Aorta (tissue), 5 donors: Measurements from ENCODE around the gene CLCN2. TPM values are rescaled to one million over a fixed set of nuclear protein-coding genes. Genes with fewer than 3 reads are reported as not detected.

ENCODE experiments used
- ATAC-seq: fragments of 200-7000 bp; cut with Tn5 transposase; one replicate; pipeline ENCODE4 v1.9.1; 2022; ENCODE audit warnings: moderate library complexity; ENCODE audit not compliant: low FRiP score
- DNase-seq, 2 donors: peaks; one replicate each; pipeline ENCODE4 v3.0.0-alpha.2; 2020
- H3K27ac ChIP-seq, 2 donors: one replicate each; pipeline ENCODE4 v1.5.1; 2013; ENCODE audit warnings: low read length in 2 of 2, mild to moderate bottlenecking in 2 of 2, moderate library complexity in 2 of 2, control low read depth in 1 of 2, inconsistent platforms in 1 of 2, low read depth in 1 of 2
- H3K27me3 ChIP-seq, 2 donors: one replicate each; pipeline ENCODE4 v1.6.1; 2013; ENCODE audit warnings: control low read depth in 1 of 2, low read length in 1 of 2, mild to moderate bottlenecking in 1 of 2, moderate library complexity in 1 of 2; ENCODE audit not compliant: insufficient read depth in 2 of 2, control insufficient read depth in 1 of 2
- H3K36me3 ChIP-seq, 2 donors: one replicate each; pipeline ENCODE4 v1.6.1; 2013; ENCODE audit warnings: control low read depth in 1 of 2, low read length in 1 of 2, mild to moderate bottlenecking in 1 of 2; ENCODE audit not compliant: insufficient read depth in 2 of 2, control insufficient read depth in 1 of 2
- H3K4me1 ChIP-seq, 2 donors: one replicate each; pipeline ENCODE4 v1.6.1; 2013; ENCODE audit warnings: low read length in 2 of 2, control low read depth in 1 of 2, mild to moderate bottlenecking in 1 of 2, moderate library complexity in 1 of 2; ENCODE audit not compliant: insufficient read depth in 2 of 2, control insufficient read depth in 1 of 2
- H3K4me3 ChIP-seq, 2 donors: one replicate each; pipeline ENCODE4 v1.5.1; 2013; ENCODE audit warnings: low read length in 2 of 2, control low read depth in 1 of 2, mild to moderate bottlenecking in 1 of 2
- H3K9me3 ChIP-seq: one replicate; pipeline ENCODE4 v1.6.1; 2013; ENCODE audit warnings: mild to moderate bottlenecking, low read length; ENCODE audit not compliant: control insufficient read depth
- WGBS, 2 donors: extraction: QIAGEN DNeasy Blood & Tissue Kit; methylation state at CpG; one replicate each; pipeline ENCODE4 v1.1.7; 2013; 5-methylcytosine and 5-hydroxymethylcytosine counted together
- intact Hi-C, 2 donors: fragments of 100-400 bp; cut with DNase I; formaldehyde crosslinking; loops; one replicate each; pipeline versions ENCODE4 v1.14.2 to v1.15.0; 2022
- polyA plus RNA-seq, 2 donors: library from polyadenylated mRNA; stranded (reverse); fragments of 200-250 nt; gene quantifications; one replicate each; pipeline ENCODE4 v1.2.3, GENCODE V29; 2013
- total RNA-seq, 2 donors: library from RNA; stranded (reverse); fragmentation: NEBNext Ultra II Directional; extraction: Animal tissue kit (Norgen Biotek cat#: 25700); gene quantifications; one replicate each; pipeline ENCODE4 v1.2.1, GENCODE V29; 2021
- donor health status: healthy with polysubstance abuse.
- donor health status: Bipolar disorder and iron deficiency.
- donor health status: DM: no; HTN: no; CAD: no.
- donor health status: DM: no; HTN: no; CAD: no.
- donor health status: DM: yes; HTN: yes; CAD: no.

CLCN2 gene
- total and polyA plus RNA-seq, 4 donors = 4.1 to 14.5 (median 5.4) TPM

DNA sequence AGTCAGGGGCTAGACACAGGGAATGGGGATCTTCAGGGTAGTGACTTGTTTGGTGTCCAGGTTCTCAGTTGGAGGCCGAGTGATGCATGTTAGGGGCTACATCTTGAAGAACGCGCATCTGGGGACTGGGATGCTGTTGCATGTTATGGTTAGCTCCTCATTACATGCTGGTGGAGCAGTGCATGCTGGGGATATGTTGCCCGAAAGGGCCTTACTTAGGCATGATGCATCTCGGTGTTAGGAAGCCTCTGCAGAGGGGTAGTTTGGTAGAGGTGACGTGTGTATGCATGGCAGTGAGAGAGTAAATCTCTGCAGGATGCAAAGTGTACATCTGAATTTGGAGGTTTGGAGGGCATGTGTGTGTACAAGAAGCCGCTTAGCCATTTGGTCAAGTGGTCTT, 44.6 kb downstream of the CLCN2 start:
- peak in 1 of 2 donors; percentile 40 for DNase-seq
- no peaks in the 10 kb centered on the region for H3K27me3 ChIP-seq
- no peak for ATAC-seq
- H3K4me1 ChIP-seq = peaks cover 0 to 6% of the 10 kb centered on the region in 2 donors
- peaks cover 0 to 5% of the 10 kb centered on the region in 2 donors for H3K36me3 ChIP-seq
- no peak overlapping the region for H3K27ac ChIP-seq
- no peaks in the 10 kb centered on the region for H3K9me3 ChIP-seq
- 60 to 63% methylated on average over 7 of the region's 7 CpGs for WGBS, 2 donors
- intact Hi-C loops = no loop called here
- H3K4me3 ChIP-seq = no peak overlapping the region

- peak in 1 of 2 donors; percentile 45 for DNase-seq
- Histone ChIP-seq H3K36me3 (peaks cover 0 to under 1% of the 10 kb centered on the region in 2 donors), H3K4me1 (peaks cover 0 to 6% of the 10 kb centered on the region in 2 donors), H3K27me3 (no peaks in the 10 kb centered on the region), H3K9me3 (no peaks in the 10 kb centered on the region), H3K27ac (peak overlapping the region; percentile 51 to 96), H3K4me3 (peak overlapping the region; percentile 87 to 95)
- intact Hi-C loops = loop anchor here in 1 of 2 donors (2.0 kb wide), 1 partner anchor 47 kb away; no protein-coding TSS in a partner anchor
- 11 to 16% methylated on average over 16 of the region's 16 CpGs for WGBS, 2 donors
- ATAC-seq = no peak
These were observed 45.3 kb downstream of the CLCN2 start for GRCh38 chr3:184315871-184316661.

- no peaks in the 10 kb centered on the region for H3K27me3 ChIP-seq
- no peaks in the 10 kb centered on the region for H3K9me3 ChIP-seq
- H3K36me3 ChIP-seq = no peaks in the 10 kb centered on the region
- intact Hi-C loops = loop anchor here in 1 of 2 donors (2.0 kb wide), 1 partner anchor 47 kb away; no protein-coding TSS in a partner anchor
- peak overlapping the region; percentile 51 to 96 for H3K27ac ChIP-seq
- WGBS, 2 donors = 1 to 2% methylated on average over 6 of the region's 6 CpGs
- DNase-seq (no peak), ATAC-seq (no peak)
- peaks cover 0 to 6% of the 10 kb centered on the region in 2 donors for H3K4me1 ChIP-seq
- peak overlapping the region; percentile 87 to 95 for H3K4me3 ChIP-seq
These were observed 45.9 kb downstream of the CLCN2 start for GRCh38 chr3:184315543-184315867.

DNA sequence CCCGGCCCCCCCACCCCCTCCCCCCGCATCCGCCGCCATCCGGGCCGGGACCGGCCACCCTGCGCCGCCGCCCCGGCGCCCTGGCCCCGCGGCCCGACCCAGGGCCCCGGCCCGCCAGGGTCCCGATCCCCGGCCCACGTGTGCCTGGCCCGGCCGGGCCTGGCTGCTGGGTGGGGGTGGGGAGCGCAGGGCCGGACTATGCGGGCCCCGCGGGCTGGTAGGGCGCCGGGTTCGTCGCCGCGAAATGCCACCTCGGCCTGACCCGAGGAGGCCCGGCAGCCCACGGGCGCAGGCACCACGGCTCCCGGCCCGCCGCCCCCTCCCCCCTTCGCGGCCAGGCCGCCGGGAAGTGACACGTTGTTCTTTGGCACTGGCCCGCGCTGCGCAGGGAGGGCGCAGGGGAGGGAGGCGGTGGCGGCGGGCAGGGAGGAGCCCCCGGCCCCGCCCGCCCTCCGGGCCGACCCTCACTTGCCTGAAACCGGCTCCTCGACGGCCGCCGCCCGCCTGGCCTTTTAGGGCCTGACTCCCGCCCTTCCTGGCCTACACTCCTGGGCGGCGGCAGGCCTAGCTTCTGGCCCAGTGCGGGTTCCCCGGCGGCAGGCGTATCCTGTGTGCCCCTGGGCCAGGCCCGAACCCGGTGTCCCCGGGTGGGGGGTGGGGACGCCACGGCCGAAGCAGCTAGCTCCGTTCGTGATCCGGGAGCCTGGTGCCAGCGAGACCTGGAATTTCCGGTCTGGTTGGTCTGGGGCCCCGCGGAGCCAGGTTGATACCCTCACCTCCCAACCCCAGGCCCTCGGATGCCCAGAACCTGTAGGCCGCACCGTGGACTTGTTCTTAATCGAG, 46.5 kb downstream of the CLCN2 start:
- Histone ChIP-seq H3K4me1 (peaks cover 0 to 6% of the 10 kb centered on the region in 2 donors), H3K9me3 (no peaks in the 10 kb centered on the region), H3K4me3 (peak overlapping the region; percentile 87 to 95), H3K27ac (peak overlapping the region; percentile 51 to 96), H3K36me3 (no peaks in the 10 kb centered on the region), H3K27me3 (no peaks in the 10 kb centered on the region)
- intact Hi-C loops = loop anchor here (1.0 to 2.0 kb wide), 2 partner anchors 22 to 48 kb away; partner anchors contain the start of gene FAM131A (in 1 of the 2)
- WGBS, 2 donors = 0% methylated on average over 52 to 89 of the region's 89 CpGs
- DNase-seq (peak; percentile 92 to 96), ATAC-seq (peak; percentile 89)

GRCh38 chr3:184314363-184314699, 47.1 kb downstream of the CLCN2 start, which contains the start of gene EIF4G1:
Gene EIF4G1, plus strand, starts transcription at chr3:184314606. Its CDS starts 1,191 bp downstream, at chr3:184315797.
- H3K9me3 ChIP-seq = no peaks in the 10 kb centered on the region
- no peaks in the 10 kb centered on the region for H3K27me3 ChIP-seq
- WGBS, 2 donors = 0% methylated on average over 27 to 40 of the region's 40 CpGs
- intact Hi-C loops = loop anchor here (1.0 to 2.0 kb wide), 2 partner anchors 23 to 48 kb away; partner anchors contain the start of gene FAM131A (in 1 of the 2)
- ATAC-seq (peak; percentile 94), DNase-seq (peak; percentile 96 to 98)
- H3K36me3 ChIP-seq = no peaks in the 10 kb centered on the region
- peak within 1 kb of the TSS; percentile 51 to 96 for H3K27ac ChIP-seq
- peaks cover 0 to 6% of the 10 kb centered on the region in 2 donors for H3K4me1 ChIP-seq
- peak within 1 kb of the TSS; percentile 87 to 95 for H3K4me3 ChIP-seq

GRCh38 chr3:184311633-184312032, 49.8 kb downstream of the CLCN2 start:
- no peak for DNase-seq
- intact Hi-C loops = no loop called here

DNA sequence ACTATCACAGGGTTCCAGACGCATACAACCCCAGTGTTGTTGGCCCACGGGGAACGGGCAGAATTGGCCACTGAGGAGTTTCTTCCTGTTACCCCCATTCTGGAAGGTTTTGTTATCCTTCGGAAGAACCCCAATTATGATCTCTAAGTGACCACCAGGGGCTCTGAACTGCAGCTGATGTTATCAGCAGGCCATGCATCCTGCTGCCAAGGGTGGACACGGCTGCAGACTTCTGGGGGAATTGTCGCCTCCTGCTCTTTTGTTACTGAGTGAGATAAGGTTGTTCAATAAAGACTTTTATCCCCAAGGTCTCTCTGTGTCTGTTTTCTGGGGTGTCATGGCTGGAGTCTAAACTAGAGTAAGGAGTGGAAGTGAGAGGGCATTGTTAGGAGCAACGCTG, 52.7 kb downstream of the CLCN2 start:
- Histone ChIP-seq H3K9me3 (no peaks in the 10 kb centered on the region), H3K4me3 (no peak overlapping the region), H3K36me3 (peaks cover 10 to 20% of the 10 kb centered on the region in 2 donors), H3K27ac (no peak overlapping the region), H3K27me3 (no peaks in the 10 kb centered on the region), H3K4me1 (no peaks in the 10 kb centered on the region)
- WGBS, 2 donors = 75 to 77% methylated on average over 7 of the region's 7 CpGs
- ATAC-seq (no peak), DNase-seq (no peak)
- intact Hi-C loops = no loop called here

More at GRCh38 chr3:184311633-184312032, 49.8 kb downstream of the CLCN2 start:
- no peaks in the 10 kb centered on the region for H3K9me3 ChIP-seq
- H3K36me3 ChIP-seq = peaks cover 3 to 7% of the 10 kb centered on the region in 2 donors
- H3K27ac ChIP-seq = no peak overlapping the region
- no peak for ATAC-seq
- H3K27me3 ChIP-seq = no peaks in the 10 kb centered on the region
- H3K4me1 ChIP-seq = peaks cover 0 to 2% of the 10 kb centered on the region in 2 donors
- H3K4me3 ChIP-seq = no peak overlapping the region

- Histone ChIP-seq H3K36me3 (peaks cover 10 to 22% of the 10 kb centered on the region in 2 donors), H3K4me1 (no peaks in the 10 kb centered on the region), H3K9me3 (no peaks in the 10 kb centered on the region), H3K27me3 (no peaks in the 10 kb centered on the region), H3K27ac (no peak overlapping the region), H3K4me3 (no peak overlapping the region)
- peak in 1 of 2 donors; percentile 17 for DNase-seq
- intact Hi-C loops = no loop called here
- 94 to 95% methylated on average over 9 of the region's 9 CpGs for WGBS, 2 donors
- ATAC-seq = no peak
These were observed 53.5 kb downstream of the CLCN2 start for GRCh38 chr3:184307915-184308314.
